GM12878 (cell line): ENCODE data around the gene RPRD1B. TPM values are rescaled to one million over a fixed set of nuclear protein-coding genes. Genes with fewer than 3 reads are reported as not detected.

Source experiments
- ATAC-seq: fragments of 200-7000 bp; cut with Tn5 transposase; 3 replicates; pipeline ENCODE4 v1.9.1; 2020; ENCODE audit warnings: mild to moderate bottlenecking, moderate library complexity
- BruUV-seq: library from RNA; stranded (reverse); fragments of 400-500 nt; replicated peaks from 2 replicates; lab custom pipeline; 2021; lab: Mats Ljungman, UMichigan
- CTCF ChIA-PET: fragments of 300-600 bp; sonication (Branson Sonifier 250); formaldehyde crosslinking; extraction: SDS; loops from one replicate; lab custom pipeline; 2021; ENCODE audit warnings: inconsistent platforms; lab: Yijun Ruan, JAX
- POLR2A ChIA-PET: fragments of 350-600 bp; formaldehyde crosslinking; extraction: SDS; loops from one replicate; lab custom pipeline; 2021; ENCODE audit warnings: inconsistent platforms; lab: Charles Lee
- RAD21 ChIA-PET: fragments of 300-600 bp; sonication (Branson Sonifier 250); formaldehyde crosslinking; loops from one replicate; lab custom pipeline; 2023; ENCODE audit warnings: antibody characterized with exemption; ENCODE audit not compliant: unreplicated experiment; lab: Charles Lee
- SMC1A ChIA-PET: fragments of 300-600 bp; sonication (Branson Sonifier 250); formaldehyde crosslinking; loops from one replicate; lab custom pipeline; 2023; ENCODE audit not compliant: unreplicated experiment, uncharacterized antibody; lab: Charles Lee
- DNase-seq: peaks from one replicate; pipeline ENCODE4 v3.0.0-alpha.2; 2011; ENCODE audit warnings: low read depth, low spot score
- FAIRE-seq: peaks from 3 replicates; lab custom pipeline; 2011; peaks lifted over from hg19 to GRCh38; lab: Jason Lieb, UNC
- H2AFZ ChIP-seq: 2 replicates; pipeline ENCODE4 v1.6.0; 2011; ENCODE audit warnings: low read depth, low read length, control low read depth; ENCODE audit not compliant: control insufficient read depth
- H3K27ac ChIP-seq: 2 replicates; pipeline ENCODE4 v1.5.1; 2011; ENCODE audit warnings: control low read depth; ENCODE audit not compliant: control insufficient read depth, insufficient read depth
- H3K27me3 ChIP-seq, 2 experiments: replicated peaks in 1 of 2; 2 replicates each; pipeline versions ENCODE4 v1.6.0 to v1.6.1; 2011; ENCODE audit warnings: low read length in 1 of 2; ENCODE audit not compliant: control insufficient read depth in 2 of 2, insufficient read depth in 2 of 2
- H3K36me3 ChIP-seq, 2 experiments: 2 replicates each; pipeline ENCODE4 v1.5.1; 2011; ENCODE audit warnings: low read length in 1 of 2; ENCODE audit not compliant: control insufficient read depth in 2 of 2, insufficient read depth in 2 of 2
- H3K4me1 ChIP-seq: 2 replicates; pipeline ENCODE4 v1.6.1; 2011; ENCODE audit warnings: mild to moderate bottlenecking, low read length, moderate library complexity, mixed read lengths; ENCODE audit not compliant: control insufficient read depth, insufficient read depth
- H3K4me2 ChIP-seq: 2 replicates; pipeline ENCODE4 v1.6.0; 2011; ENCODE audit warnings: control low read depth; ENCODE audit not compliant: control insufficient read depth, insufficient read depth
- H3K4me3 ChIP-seq: fragments of 200-600 bp; sonication (generic); 2 replicates; pipeline ENCODE4 v1.5.1; 2016
- H3K79me2 ChIP-seq: 2 replicates; pipeline ENCODE4 v1.6.0; 2011; ENCODE audit warnings: low read length; ENCODE audit not compliant: control insufficient read depth, insufficient read depth
- H3K9ac ChIP-seq: 2 replicates; pipeline ENCODE4 v1.8.0; 2011; ENCODE audit warnings: low read length, control low read depth, mixed read lengths; ENCODE audit not compliant: control insufficient read depth, insufficient read depth
- H3K9me3 ChIP-seq: replicated peaks from 3 replicates; pipeline ENCODE4 v1.5.1; 2011; ENCODE audit warnings: mild to moderate bottlenecking, low read length; ENCODE audit not compliant: control insufficient read depth, insufficient read depth
- H4K20me1 ChIP-seq: 2 replicates; pipeline ENCODE4 v1.6.0; 2011; ENCODE audit not compliant: control insufficient read depth, insufficient read depth
- EED ChIP-seq: sonication (generic); IDR thresholded peaks from 2 replicates; pipeline ENCODE4 v1.6.1; 2016; ENCODE audit warnings: antibody characterized with exemption, low read depth
- HCFC1 ChIP-seq: fragments of 150-350 bp; IDR thresholded peaks from 2 replicates; pipeline ENCODE4 v1.6.1; 2014; ENCODE audit warnings: low read length
- IKZF2 ChIP-seq, 2 experiments: fragments of 450-650 bp; IDR thresholded peaks; 2 replicates each; pipeline ENCODE4 v1.6.1; 2017; ENCODE audit warnings: mild to moderate bottlenecking in 2 of 2, moderate library complexity in 2 of 2
- JUNB ChIP-seq: IDR thresholded peaks from 2 replicates; pipeline ENCODE4 v1.6.1; 2016; ENCODE audit warnings: antibody characterized with exemption, mild to moderate bottlenecking
- POLR2AphosphoS2 ChIP-seq: IDR thresholded peaks from 2 replicates; pipeline ENCODE4 v1.6.1; 2011; ENCODE audit warnings: low read depth, mild to moderate bottlenecking, low read length, improper control_type of control experiment, moderate library complexity
- RUNX3 ChIP-seq: IDR thresholded peaks from 2 replicates; pipeline ENCODE4 v1.6.1; 2012; ENCODE audit warnings: low read length, inconsistent platforms
- WGBS: methylation state at CpG from one replicate; pipeline ENCODE4 v1.1.6; 2016; ENCODE audit warnings: low lambda C conversion rate; ENCODE audit not compliant: insufficient replicate concordance, insufficient coverage; ENCODE audit errors: missing lambda C conversion rate; 5-methylcytosine and 5-hydroxymethylcytosine counted together
- in situ Hi-C: fragments of 300-500 bp; cut with MboI; formaldehyde crosslinking; loops from 9 replicates; pipeline ENCODE4 v1.14.3; 2018; ENCODE audit warnings: mixed read lengths
- intact Hi-C: fragments of 100-400 bp; cut with micrococcal nuclease; formaldehyde crosslinking; loops from one replicate; pipeline ENCODE4 v1.14.2; 2022; ENCODE audit not compliant: unreplicated experiment
- polyA plus RNA-seq, 11 experiments: library from polyadenylated mRNA; depleted of rRNA in 4 of 11; unstranded in 6 of 11; stranded (reverse) in 5 of 11; fragments of >200 nt; fragmentation: Nextera tagmentation in 4 of 11; fragmentation: Illumina TruSeq in 1 of 11; extraction: Ambion mirVana in 4 of 11; extraction: Trizol in 1 of 11; gene quantifications; 1 replicate in 1 of 11; 2 replicates in 10 of 11; pipeline versions ENCODE4 v1.2.1 to v1.2.3, GENCODE V29; 2011 to 2016; ENCODE audit warnings: inconsistent platforms in 2 of 11, missing spikeins in 2 of 11, low read depth in 1 of 11
- total RNA-seq, 4 experiments: library from RNA; depleted of rRNA in 3 of 4; stranded (reverse); fragments of >200 nt in 3 of 4; fragmentation: Illumina TruSeq in 1 of 4; extraction: Trizol in 1 of 4; gene quantifications; 2 replicates each; pipeline versions ENCODE4 v1.2.1 to v1.2.3, GENCODE V29; 2013 to 2021
- TF ChIP-seq, protein P1 (sequence below): fragments of 450-650 bp; IDR thresholded peaks from 2 replicates; pipeline ENCODE4 v1.6.1; 2017; ENCODE audit warnings: mild to moderate bottlenecking

The RPRD1B gene
- total and polyA plus RNA-seq, 10 of the 15 experiments (the other 5 are each of a cell fraction or from before 2014, with no cell fraction given), result 5.2 to 40.2 (median 30.0) TPM

GRCh38 chr20:38062890-38063289 is 29.3 kb downstream of the RPRD1B start (continued):
- TF ChIP-seq HCFC1, result no peak
- TF ChIP-seq, protein P1, sequence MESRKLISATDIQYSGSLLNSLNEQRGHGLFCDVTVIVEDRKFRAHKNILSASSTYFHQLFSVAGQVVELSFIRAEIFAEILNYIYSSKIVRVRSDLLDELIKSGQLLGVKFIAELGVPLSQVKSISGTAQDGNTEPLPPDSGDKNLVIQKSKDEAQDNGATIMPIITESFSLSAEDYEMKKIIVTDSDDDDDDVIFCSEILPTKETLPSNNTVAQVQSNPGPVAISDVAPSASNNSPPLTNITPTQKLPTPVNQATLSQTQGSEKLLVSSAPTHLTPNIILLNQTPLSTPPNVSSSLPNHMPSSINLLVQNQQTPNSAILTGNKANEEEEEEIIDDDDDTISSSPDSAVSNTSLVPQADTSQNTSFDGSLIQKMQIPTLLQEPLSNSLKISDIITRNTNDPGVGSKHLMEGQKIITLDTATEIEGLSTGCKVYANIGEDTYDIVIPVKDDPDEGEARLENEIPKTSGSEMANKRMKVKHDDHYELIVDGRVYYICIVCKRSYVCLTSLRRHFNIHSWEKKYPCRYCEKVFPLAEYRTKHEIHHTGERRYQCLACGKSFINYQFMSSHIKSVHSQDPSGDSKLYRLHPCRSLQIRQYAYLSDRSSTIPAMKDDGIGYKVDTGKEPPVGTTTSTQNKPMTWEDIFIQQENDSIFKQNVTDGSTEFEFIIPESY, result no peak

- ATAC-seq, result peak; percentile 76
- in situ Hi-C loops (loop anchor here (25.0 kb wide), 1 partner anchor 98 kb away; the partner anchor contains the start of gene TGM2), intact Hi-C loops (no loop called here)
- CTCF ChIA-PET, result interaction anchor here (1.6 to 19.0 kb wide), 4 partner anchors 14 to 157 kb away, joined by 3 to 260 read pairs (median 12); no protein-coding TSS in a partner anchor
- peaks cover 22% of the 10 kb centered on the region for H3K4me1 ChIP-seq
- H3K4me3 ChIP-seq, result no peak overlapping the region
- RAD21 ChIA-PET, result interaction anchor here (0.6 to 1.7 kb wide), 6 partner anchors 9 to 158 kb away, joined by 3 to 5 read pairs (median 3); no protein-coding TSS in a partner anchor
- BruUV-seq, result no TSS peak
- no peak for DNase-seq
- H3K4me2 ChIP-seq, result no peak overlapping the region
- peaks cover 2% of the 10 kb centered on the region; the same call in 1 of the 3 replicates for H3K9me3 ChIP-seq
- no peak overlapping the region for H2AFZ ChIP-seq
- SMC1A ChIA-PET, result interaction anchor here (0.6 to 4.2 kb wide), 5 partner anchors 10 to 155 kb away, joined by 3 to 47 read pairs (median 4); no protein-coding TSS in a partner anchor
- H3K9ac ChIP-seq, result no peak overlapping the region
- POLR2A ChIA-PET, result no interaction called here
- 39% methylated on average over 7 of the region's 7 CpGs for WGBS
- no peaks in the 10 kb centered on the region for H3K79me2 ChIP-seq
- peaks cover 28 to 37% of the 10 kb centered on the region in 2 experiments for H3K36me3 ChIP-seq
- no peaks in the 10 kb centered on the region for H4K20me1 ChIP-seq
- TF ChIP-seq EED (peak; percentile 46; the same call in 1 of the 2 replicates), RUNX3 (peak; percentile 40; the same call in 1 of the 2 replicates), JUNB (peak; percentile 33; the same call in 1 of the 2 replicates), POLR2AphosphoS2 (no peak), IKZF2 (IDR thresholded peaks at IDR 0.05) (peak; percentile 29 to 48)
- FAIRE-seq, result peak; percentile 41
- peak overlapping the region; percentile 4; the same call in 1 of the 2 replicates for H3K27ac ChIP-seq
- no peaks in the 10 kb centered on the region for H3K27me3 ChIP-seq
Observed at GRCh38 chr20:38063911-38064530, 30.5 kb downstream of the RPRD1B start.
